Fibroblast of peridontal ligament (primary cell): Measurements from ENCODE around the gene NIBAN1.
A peak's percentile ranks its signal among the peaks of the same experiment; 100 is the strongest.
"Not testable (repeated sequence)": the region's sequence is repeated elsewhere in the genome, so short reads cannot be mapped to it uniquely, and the experiment has no call there.

Experiments used
- DNase-seq: peaks from one replicate; pipeline ENCODE4 v3.0.0-alpha.2; 2010; ENCODE audit errors: extremely low read depth

Gene NIBAN1

GRCh38 chr1:184973272-184974055 is 844 bp downstream of the NIBAN1 start:
- DNase-seq = peak; percentile 87

DNA sequence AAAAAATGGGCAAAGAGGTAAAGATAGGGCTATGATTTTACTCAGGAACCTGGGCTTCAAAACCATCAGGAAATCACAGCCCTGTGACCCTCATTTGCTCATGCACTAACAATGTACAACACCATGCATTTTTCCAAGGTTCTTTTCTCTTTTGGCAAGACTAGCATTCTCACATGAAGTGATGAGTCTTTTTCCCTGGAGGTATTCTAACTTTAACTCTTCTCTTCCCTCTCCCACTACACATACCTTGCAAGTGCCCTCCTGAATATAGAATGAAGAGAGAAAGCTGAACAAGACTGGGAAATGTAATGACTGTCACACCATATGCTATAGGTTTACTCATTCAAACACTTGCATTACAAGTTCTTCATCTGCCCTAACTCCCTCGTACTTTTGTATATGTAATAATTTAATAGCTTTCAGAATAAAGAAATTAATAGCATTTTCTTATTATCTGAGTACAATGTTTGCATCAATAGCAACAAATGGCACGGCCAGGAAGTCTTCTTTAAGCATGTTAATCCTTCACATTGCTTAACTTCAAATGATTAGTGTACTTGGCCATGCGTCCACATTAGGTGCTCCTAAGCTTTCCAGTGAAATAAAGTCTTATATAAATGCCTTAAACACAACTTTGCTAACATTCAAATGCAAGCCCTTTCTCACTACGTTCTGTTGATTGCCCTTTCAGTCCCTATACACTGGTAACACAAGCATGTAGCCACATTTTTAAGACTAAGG is 1.8 kb downstream of the NIBAN1 start:
- peak; percentile 64 for DNase-seq

DNA sequence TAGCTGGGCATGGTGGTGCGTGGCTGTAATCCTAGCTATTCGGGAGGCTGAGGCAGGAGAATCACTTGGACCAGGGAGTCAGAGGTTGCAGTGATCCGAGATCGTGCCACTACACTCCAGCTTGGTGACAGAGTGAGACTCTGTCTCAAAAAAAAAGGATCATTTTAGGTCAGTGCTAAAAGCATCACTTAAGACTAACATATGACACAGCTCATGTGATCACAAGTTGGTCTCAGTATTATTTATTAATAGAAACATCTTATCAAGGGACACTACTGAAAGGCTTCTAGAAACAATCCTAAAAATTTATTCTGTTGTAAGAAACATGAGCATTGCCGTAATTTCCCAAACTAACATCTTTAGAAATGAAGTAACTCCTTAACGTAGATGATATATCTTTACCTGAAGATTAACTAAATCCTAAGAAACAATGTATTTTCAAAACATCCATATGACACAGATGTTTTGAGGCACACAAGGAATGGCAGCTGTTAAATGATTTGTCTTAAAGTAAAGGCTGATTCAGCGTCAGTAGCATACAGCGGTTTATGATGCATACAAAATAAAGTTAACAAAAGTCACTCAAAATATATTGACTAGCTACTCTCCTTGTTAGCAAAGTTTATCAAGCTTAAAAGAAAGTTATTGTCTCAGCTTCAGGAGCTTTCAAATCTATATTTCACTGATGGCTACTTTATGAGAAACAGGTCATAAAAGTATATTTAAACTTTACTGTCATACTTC is 2.6 kb downstream of the NIBAN1 start:
- DNase-seq = no peak

GRCh38 chr1:184970691-184971161 is 3.6 kb downstream of the NIBAN1 start:
- peak; percentile 59 for DNase-seq

DNA sequence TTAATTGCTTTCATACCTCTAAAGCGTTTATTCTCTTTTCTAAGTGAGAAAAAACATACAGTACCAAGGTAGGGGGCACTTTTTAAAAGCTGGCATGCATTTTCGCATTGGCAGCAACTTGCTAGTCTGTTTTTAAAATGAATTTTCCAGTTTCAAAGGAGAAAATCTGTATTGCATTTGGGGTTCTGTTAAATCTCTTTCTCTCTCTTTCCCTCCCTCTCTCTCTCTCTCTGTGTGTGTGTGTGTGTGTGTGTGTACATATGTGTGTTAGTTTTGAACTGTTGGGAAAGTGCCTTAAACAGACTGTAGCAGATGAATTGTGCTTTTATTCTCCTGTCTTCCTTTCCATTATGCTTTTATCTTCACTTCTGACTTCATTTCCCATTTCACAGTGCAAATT is 7.3 kb downstream of the NIBAN1 start:
- no peak for DNase-seq

GRCh38 chr1:184965944-184966860 is 8.1 kb downstream of the NIBAN1 start:
- peak; percentile 59 for DNase-seq

- DNase-seq = no peak
Observed at GRCh38 chr1:184965439-184965838, 8.9 kb downstream of the NIBAN1 start.

DNA sequence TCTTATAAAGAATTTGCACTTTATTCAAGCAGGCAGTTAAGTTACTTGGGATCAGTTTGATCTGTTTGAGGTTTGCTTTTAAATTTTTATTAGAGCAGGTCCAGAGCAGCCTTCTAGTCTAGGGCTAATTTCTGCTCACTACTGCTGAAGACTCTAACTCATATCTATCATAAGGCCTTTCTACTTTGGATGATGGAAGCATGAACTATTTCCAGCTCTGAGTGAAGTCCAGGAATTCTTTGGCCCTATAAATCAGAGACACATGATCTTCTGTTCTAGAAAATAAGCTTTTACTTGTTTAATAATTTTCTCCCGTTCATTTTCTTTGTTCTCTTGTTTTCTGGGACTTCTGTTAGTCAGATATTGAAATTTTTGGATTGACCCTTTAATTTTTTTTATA is 14.7 kb downstream of the NIBAN1 start:
- DNase-seq = peak; percentile 41

DNA sequence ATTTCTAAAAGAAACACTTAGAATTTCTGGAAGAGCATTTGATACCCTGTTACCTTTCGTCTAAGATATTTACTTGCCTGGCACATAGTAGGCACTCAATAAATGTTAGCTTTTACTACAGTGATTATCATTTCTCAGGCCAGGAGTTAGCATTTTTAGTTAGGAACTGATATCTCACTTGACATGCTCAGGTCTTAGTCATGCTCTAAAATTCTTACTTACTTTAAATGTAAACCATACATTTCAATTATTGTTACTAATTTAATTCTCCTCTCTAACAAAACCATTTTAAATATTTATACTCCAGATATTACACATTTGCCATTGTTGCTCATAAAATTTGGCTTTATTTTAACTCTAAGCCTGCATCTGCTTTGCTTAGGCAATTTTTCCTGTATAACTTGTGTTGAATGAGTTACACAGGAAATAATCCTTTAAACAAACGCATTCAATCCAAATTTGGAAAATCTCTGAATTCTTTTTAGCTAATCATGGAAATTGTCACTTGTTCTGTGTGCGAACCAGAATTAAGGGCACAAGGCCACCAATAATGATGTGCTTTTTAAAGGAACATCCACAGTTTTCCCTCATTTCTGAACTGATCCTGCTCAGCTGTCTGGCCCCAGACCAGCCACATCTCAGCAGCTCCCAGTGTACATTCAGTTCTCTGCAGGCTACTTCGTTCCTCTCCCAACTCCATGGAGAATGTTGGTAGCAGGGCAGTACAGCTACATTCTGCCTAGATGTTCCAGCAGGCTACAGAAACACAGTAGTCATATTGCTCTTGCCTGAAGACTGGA is 15.6 kb downstream of the NIBAN1 start:
- peak; percentile 66 for DNase-seq

- not testable (repeated sequence) for DNase-seq
Observed at GRCh38 chr1:184957901-184958300, 16.4 kb downstream of the NIBAN1 start.

- DNase-seq = no peak
Observed at GRCh38 chr1:184956999-184957700, 17.2 kb downstream of the NIBAN1 start.

DNA sequence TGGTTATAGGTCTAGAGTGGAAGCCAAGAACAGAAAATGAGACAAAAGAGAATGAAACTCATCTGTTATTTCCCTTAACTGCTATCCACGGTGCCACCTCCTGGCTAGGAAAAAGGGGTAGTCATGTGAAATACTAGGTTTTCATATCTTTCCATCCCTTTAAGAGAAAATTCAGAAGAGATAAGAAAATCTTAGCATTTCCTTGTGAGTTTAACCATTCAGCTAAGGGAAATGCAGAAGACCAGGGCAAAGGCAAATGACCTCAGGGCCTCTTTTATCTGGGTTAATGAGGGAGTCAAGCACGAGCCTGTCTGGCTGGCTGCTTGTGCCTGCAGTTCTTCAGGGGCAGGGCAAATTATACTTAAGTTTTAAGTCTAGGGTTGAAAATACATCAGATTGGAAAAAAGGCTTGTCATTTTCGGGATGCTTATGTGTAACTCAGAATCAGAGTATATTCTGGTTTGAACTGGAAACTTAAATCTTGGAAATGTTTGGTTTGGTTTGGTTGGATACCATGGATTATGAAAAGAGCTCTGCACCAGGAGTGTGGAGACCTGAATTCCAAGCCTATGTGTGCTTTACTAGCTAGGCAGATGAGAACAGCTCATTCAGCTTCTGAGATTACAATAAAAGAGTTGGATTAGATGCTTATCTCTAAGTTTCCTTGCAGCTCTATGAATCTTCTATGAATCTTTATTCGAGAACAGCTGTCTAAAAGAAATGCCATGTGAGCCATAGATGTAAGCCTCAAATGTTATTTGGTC is 19.9 kb downstream of the NIBAN1 start:
- DNase-seq = peak; percentile 40

- peak; percentile 38 for DNase-seq
Observed at GRCh38 chr1:184953600-184954219, 20.6 kb downstream of the NIBAN1 start.

DNA sequence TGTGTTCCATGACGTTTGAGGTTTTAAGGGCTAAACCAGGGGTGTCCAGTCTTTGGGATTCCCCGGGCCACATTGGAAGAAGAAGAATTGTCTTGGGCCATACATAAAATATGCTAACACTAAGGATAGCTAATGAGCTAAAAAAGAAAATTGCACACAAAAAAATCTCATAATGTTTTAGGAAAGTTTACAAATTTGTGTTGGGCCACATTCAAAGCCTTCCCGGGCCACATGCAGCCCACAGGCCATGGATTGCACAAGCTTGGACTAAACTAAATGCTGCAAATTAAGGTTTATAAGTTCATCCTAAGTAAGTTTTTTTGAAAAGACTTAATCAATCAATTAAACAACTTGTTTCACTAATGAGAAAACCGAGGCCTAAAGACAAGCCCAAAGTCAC is 21.9 kb downstream of the NIBAN1 start:
- DNase-seq = no peak

- DNase-seq = no peak
Observed at GRCh38 chr1:184951788-184952187, 22.5 kb downstream of the NIBAN1 start.

- no peak for DNase-seq
Observed at GRCh38 chr1:184950906-184951305, 23.4 kb downstream of the NIBAN1 start.

- no peak for DNase-seq
Observed at GRCh38 chr1:184950227-184950626, 24.1 kb downstream of the NIBAN1 start.

DNA sequence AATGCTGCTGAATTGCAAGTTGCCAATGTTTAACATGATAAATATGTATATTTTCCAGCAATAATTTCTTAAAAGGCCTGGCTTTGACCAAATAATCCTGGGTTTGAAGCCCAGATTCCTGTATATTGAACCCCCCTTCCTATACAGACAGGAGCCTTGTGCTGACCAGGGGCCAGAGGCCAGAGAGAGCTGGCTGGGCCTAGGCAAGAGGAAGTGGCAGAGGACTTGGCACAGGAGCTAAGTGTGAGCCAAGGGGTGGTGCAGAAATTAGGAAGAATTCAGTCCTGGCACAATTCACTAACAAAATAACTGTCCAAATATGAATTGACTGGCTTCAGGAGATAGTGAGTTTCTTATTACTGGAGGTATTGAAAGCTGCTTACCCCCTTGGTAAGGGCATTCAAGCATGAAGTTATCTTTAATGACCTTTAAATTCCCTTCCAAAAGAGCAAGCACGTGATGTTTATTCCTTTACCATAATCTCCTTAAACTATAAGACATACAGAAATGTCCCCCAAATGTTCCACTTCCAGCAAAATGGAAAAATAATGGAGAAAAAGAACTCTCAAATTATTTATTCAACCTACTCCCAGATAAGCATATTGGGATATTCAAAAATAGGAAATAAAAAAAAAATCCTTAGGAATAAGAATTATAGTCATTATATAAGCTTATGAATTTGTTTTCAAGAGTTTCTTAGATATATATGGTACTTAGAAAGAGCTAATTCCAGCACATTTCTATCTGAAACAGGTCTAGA is 26.6 kb downstream of the NIBAN1 start:
- no peak for DNase-seq
